Ovary (tissue), 9 donors: ENCODE data around the gene WDFY4. TPM values are rescaled to one million over a fixed set of nuclear protein-coding genes. Genes with fewer than 3 reads are reported as not detected.

Source experiments
- DNase-seq, 5 donors: peaks; one replicate each; pipeline ENCODE4 v3.0.0-alpha.2; 2019 to 2020
- H3K27ac ChIP-seq, 2 donors: fragments of 200-600 bp; one replicate each; pipeline versions ENCODE4 v1.5.1 to v1.8.0; 2019 to 2022
- H3K27me3 ChIP-seq: fragments of 200-600 bp; one replicate; pipeline ENCODE4 v1.8.0; 2022
- H3K36me3 ChIP-seq: fragments of 200-600 bp; sonication (generic); one replicate; pipeline ENCODE4 v1.5.1; 2019
- H3K4me1 ChIP-seq: one replicate; pipeline ENCODE4 v1.8.1; 2013; ENCODE audit warnings: mild to moderate bottlenecking, moderate library complexity; ENCODE audit not compliant: insufficient read depth
- H3K4me3 ChIP-seq: fragments of 200-600 bp; sonication (generic); one replicate; pipeline ENCODE4 v1.5.1; 2017
- H3K9me3 ChIP-seq, 2 donors: fragments of 200-600 bp in 1 of 2; sonication (generic) in 1 of 2; one replicate each; pipeline versions ENCODE4 v1.5.1 to v1.8.1; 2013 to 2019; ENCODE audit warnings: mild to moderate bottlenecking in 1 of 2, moderate library complexity in 1 of 2
- EP300 ChIP-seq: sonication (generic); formaldehyde crosslinking; IDR thresholded peaks from one replicate; pipeline ENCODE4 v1.6.1; 2017; ENCODE audit warnings: antibody characterized with exemption
- POLR2A ChIP-seq: fragments of 450-650 bp; IDR thresholded peaks from one replicate; pipeline ENCODE4 v1.6.1; 2017; ENCODE audit warnings: antibody characterized with exemption, mild to moderate bottlenecking, moderate library complexity
- WGBS, 3 donors: extraction: QIAGEN DNeasy Blood & Tissue Kit in 1 of 3; methylation state at CpG; one replicate each; pipeline versions ENCODE4 v1.1.5 to v1.1.7; 2013 to 2017; 5-methylcytosine and 5-hydroxymethylcytosine counted together
- intact Hi-C, 4 donors: fragments of 100-400 bp; cut with DNase I; formaldehyde crosslinking; loops; one replicate each; pipeline versions ENCODE4 v1.11.0 to v1.15.1; 2022 to 2023
- polyA plus RNA-seq, 2 donors: library from polyadenylated mRNA; stranded (reverse); fragments of 200-250 nt in 1 of 2; fragments of 350-450 nt in 1 of 2; fragmentation: Illumina TruSeq in 1 of 2; extraction: RNeasy Lipid Tissue Mini Kit (QIAGEN cat#74804) in 1 of 2; gene quantifications; one replicate each; pipeline ENCODE4 v1.2.3, GENCODE V29; 2013 to 2014
- total RNA-seq, 7 donors: library from RNA; depleted of rRNA in 2 of 7; stranded (reverse); fragments of >200 nt in 2 of 7; fragmentation: NEBNext Ultra II Directional in 3 of 7; extraction: Animal tissue kit (Norgen Biotek cat#: 25700) in 3 of 7; gene quantifications; one replicate each; pipeline versions ENCODE4 v1.1.0 to v1.2.4, GENCODE V29; 2016 to 2023
- TF ChIP-seq, protein P1 (sequence below), 3 donors: fragments of 450-650 bp in 2 of 3; fragments of 200-600 bp in 1 of 3; IDR thresholded peaks; one replicate each; pipeline versions ENCODE4 v1.5.1 to v1.8.0; 2016 to 2022; ENCODE audit warnings: antibody characterized with exemption in 3 of 3, mild to moderate bottlenecking in 1 of 3
- donor health status: DM: no; HTN: no; CAD: no; lungs with moderate emphysema.
- donor health status: DM: no; HTN: no; CAD: no.
- donor health status: Bipolar disorder and iron deficiency.
- donor health status: DM: yes; HTN: yes; CAD: no.
- donor health status: DM: no; HTN: no; CAD: no.
- donor health status: DM: yes; HTN: yes; CAD: no.

WDFY4 gene
- total and polyA plus RNA-seq, 9 donors = 0.54 to 4.2 (median 1.7) TPM

DNA sequence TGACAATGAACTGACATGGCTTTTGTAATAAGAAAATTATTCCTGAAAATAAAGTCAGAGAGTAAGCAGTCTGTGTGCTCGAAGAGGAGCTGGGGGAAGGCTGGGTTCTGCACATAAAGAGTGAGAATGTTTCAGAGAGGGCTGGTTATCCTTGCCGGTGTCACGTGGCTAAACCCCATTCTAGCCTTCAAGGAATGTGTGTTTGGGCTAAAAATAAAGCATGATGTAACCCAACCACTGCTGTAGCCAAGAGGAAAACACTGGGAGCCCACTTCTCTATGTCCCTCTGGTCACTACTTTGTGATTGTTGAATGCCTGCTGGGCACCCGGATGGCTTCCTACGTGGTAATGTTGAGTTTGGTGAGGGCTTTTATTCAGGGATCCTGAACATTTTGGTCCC is 23.5 kb downstream of the WDFY4 start:
- no peaks in the 10 kb centered on the region for H3K9me3 ChIP-seq
- DNase-seq = no peak
- H3K27ac ChIP-seq = no peak overlapping the region
- TF ChIP-seq EP300 (no peak), POLR2A (no peak)
- TF ChIP-seq, protein P1, sequence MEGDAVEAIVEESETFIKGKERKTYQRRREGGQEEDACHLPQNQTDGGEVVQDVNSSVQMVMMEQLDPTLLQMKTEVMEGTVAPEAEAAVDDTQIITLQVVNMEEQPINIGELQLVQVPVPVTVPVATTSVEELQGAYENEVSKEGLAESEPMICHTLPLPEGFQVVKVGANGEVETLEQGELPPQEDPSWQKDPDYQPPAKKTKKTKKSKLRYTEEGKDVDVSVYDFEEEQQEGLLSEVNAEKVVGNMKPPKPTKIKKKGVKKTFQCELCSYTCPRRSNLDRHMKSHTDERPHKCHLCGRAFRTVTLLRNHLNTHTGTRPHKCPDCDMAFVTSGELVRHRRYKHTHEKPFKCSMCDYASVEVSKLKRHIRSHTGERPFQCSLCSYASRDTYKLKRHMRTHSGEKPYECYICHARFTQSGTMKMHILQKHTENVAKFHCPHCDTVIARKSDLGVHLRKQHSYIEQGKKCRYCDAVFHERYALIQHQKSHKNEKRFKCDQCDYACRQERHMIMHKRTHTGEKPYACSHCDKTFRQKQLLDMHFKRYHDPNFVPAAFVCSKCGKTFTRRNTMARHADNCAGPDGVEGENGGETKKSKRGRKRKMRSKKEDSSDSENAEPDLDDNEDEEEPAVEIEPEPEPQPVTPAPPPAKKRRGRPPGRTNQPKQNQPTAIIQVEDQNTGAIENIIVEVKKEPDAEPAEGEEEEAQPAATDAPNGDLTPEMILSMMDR (IDR thresholded peaks at IDR 0.05) = no peak
- WGBS, 3 donors = 37 to 55% (median 41%) methylated on average over 5 of the region's 5 CpGs
- H3K27me3 ChIP-seq = no peaks in the 10 kb centered on the region
- intact Hi-C loops = no loop called here
- no peaks in the 10 kb centered on the region for H3K4me1 ChIP-seq
- H3K36me3 ChIP-seq = no peaks in the 10 kb centered on the region
- no peak overlapping the region for H3K4me3 ChIP-seq

DNA sequence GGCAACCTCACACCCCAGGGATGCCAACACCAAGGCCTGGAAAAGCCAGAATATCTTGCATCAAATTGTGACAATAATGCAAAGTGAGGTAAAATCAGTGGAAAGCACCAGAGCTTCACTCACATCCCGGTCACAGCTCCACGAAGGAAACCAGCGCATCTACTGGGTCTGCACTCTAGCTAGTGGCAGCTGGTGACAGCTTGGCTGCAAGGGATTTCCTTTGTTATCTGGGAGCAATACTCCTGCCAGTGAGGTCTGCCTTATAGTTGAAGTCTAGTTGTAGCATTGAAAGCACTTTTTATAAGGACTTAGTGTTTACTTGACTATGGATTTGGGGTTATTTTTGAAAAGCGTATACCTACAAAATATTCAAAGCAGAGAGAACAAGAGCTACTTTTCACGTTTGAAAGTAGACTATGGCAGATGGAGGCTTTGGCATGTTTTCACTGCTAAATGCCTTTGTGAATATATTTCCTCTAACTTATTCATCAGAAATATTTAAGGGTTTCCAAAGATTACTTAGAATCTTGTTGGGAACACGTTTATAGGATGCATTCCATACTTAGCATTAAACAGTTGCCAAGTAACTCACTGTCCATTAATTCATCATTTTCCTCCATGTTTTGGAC is 26.1 kb downstream of the WDFY4 start:
- H3K9me3 ChIP-seq = no peaks in the 10 kb centered on the region
- no peak overlapping the region for H3K4me3 ChIP-seq
- intact Hi-C loops = no loop called here
- H3K36me3 ChIP-seq = no peaks in the 10 kb centered on the region
- no peaks in the 10 kb centered on the region for H3K27me3 ChIP-seq
- no peak for TF ChIP-seq EP300
- TF ChIP-seq, protein P1 (IDR thresholded peaks at IDR 0.05) = no peak
- no peak for TF ChIP-seq POLR2A
- H3K27ac ChIP-seq = no peak overlapping the region
- no peak for DNase-seq
- no peaks in the 10 kb centered on the region for H3K4me1 ChIP-seq
- 64 to 78% (median 70%) methylated on average over 6 of the region's 6 CpGs for WGBS, 3 donors

DNA sequence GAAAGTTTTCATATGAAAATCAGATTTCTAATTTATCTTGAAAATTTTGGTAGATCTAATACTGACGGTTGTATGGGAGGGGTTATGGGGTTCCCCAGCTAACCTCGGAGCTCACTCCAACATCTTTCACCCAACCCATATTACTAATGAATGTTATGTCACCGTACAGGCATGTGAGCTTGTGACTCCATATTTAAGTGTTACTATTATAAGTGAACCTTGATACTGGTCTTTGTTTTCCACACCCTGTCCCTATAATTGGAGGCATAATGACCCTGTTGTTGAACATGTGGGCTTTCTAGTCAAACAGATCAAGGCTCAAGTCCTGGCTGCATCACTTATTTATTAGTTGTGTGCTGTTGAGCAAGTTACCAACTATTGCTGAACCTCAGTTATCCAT is 27.2 kb downstream of the WDFY4 start:
- 80 to 89% (median 86%) methylated on average over 3 of the region's 3 CpGs for WGBS, 3 donors
- no peak for DNase-seq
- Histone ChIP-seq H3K36me3 (no peaks in the 10 kb centered on the region), H3K4me1 (no peaks in the 10 kb centered on the region), H3K27me3 (no peaks in the 10 kb centered on the region), H3K27ac (no peak overlapping the region), H3K4me3 (no peak overlapping the region), H3K9me3 (no peaks in the 10 kb centered on the region)
- intact Hi-C loops = no loop called here
- TF ChIP-seq, protein P1 (IDR thresholded peaks at IDR 0.05) = no peak
- TF ChIP-seq EP300 (no peak), POLR2A (no peak)

DNA sequence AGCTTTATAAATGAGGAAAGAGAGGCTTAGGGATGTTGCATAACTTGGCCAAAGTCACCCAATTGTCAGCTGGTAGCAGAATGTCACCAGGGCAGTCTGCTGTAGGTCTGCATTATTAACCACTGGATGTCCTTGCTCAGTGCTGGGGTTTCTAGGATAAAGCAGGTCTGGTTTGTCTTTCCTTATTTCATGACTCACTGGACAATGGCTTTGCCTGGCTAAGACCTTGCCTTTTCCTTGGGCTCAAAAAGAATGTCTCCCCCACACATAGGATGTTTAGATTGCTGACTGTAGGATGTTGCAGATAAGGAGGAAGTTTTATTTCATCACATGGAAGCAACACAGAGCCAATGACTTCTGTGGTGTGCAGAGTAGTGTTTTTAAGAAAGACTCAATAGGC is 29.4 kb downstream of the WDFY4 start:
- Histone ChIP-seq H3K27ac (no peak overlapping the region), H3K36me3 (no peaks in the 10 kb centered on the region), H3K4me3 (no peak overlapping the region), H3K4me1 (no peaks in the 10 kb centered on the region), H3K9me3 (no peaks in the 10 kb centered on the region), H3K27me3 (no peaks in the 10 kb centered on the region)
- intact Hi-C loops = no loop called here
- no peak for DNase-seq
- TF ChIP-seq EP300 = no peak
- TF ChIP-seq POLR2A = no peak

DNA sequence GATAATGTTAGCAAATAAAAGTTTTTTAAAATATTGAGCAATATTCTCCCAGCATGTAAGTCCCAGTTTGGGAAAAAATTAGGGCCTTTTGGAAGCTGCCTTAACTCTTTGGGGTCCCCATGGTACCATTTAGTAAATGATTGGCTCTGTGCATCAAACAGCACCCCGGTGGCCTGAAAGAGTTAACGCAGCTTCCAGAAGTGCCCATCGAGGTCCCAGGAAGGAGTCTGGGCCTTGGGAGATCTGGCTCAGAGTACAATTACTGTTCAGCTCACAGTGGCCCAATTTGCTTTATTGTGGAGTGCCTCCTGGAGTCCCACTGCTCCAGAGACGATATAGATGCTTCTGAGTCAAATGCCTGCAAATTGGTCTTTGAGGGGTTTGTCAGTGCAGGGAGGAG is 31.7 kb downstream of the WDFY4 start:
- H3K4me1 ChIP-seq = no peaks in the 10 kb centered on the region
- H3K4me3 ChIP-seq = no peak overlapping the region
- H3K9me3 ChIP-seq = no peaks in the 10 kb centered on the region
- intact Hi-C loops = no loop called here
- no peak for TF ChIP-seq EP300
- no peak for TF ChIP-seq POLR2A
- TF ChIP-seq, protein P1 (IDR thresholded peaks at IDR 0.05) = no peak
- no peaks in the 10 kb centered on the region for H3K27me3 ChIP-seq
- DNase-seq = no peak
- 63 to 66% (median 66%) methylated on average over 4 of the region's 4 CpGs for whole genome bisulfite sequencing, 3 donors
- no peak overlapping the region for H3K27ac ChIP-seq
- H3K36me3 ChIP-seq = no peaks in the 10 kb centered on the region
